ENCODE measurements around the gene AGAP9. TPM values are rescaled to one million over a fixed set of nuclear protein-coding genes. Genes with fewer than 3 reads are reported as not detected.

The AGAP9 gene
- total RNA-seq, 1 experiment from 2014 or later, result 8.6 TPM

DNA sequence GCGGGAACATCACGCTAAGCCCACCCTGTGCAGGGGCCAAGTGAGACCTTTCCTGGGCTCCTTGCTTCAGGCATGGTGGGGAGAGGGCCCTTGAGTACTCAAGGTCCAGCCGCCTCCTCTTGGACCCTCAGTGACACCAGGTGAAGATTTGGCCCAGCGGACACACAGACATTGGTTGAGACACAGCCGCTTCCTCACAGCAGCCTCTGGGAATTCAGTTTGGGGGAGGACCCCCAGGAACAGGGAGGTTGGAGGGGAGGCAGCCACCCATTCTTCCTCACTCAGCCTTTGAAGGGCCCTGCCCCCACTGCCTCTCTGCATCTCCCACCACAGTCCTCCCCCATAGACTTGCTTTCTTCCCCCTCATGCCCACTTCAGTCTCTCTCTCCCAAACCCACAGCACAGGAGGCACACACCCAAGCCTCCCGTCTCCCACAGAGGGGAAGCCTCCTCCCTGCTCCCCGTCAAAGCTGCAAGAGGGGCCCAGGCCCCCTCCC is 71.4 kb downstream of the AGAP9 start:
- Histone ChIP-seq H2BK120ac (ENCODE audit: low read depth, low read length, poor library complexity, severe bottlenecking) (no peak overlapping the region), H3K23me2 (ENCODE audit: insufficient read length, low read depth, low read length, poor library complexity, severe bottlenecking) (no peaks in the 10 kb centered on the region), H3K14ac (ENCODE audit: insufficient read depth, low read length) (no peak overlapping the region; the same call in 1 of the 2 replicates), H3K9me3 (ENCODE audit: control insufficient read depth, low read depth, low read length) (no peaks in the 10 kb centered on the region), H4K91ac (ENCODE audit: insufficient read length, low read depth, low read length) (no peak overlapping the region), H2AK5ac (ENCODE audit: insufficient read length, low read length) (no peak overlapping the region), H2BK12ac (ENCODE audit: insufficient read length, low read depth, low read length) (no peak overlapping the region), H4K20me1 (ENCODE audit: control insufficient read depth, insufficient read depth, insufficient read length) (no peaks in the 10 kb centered on the region), H3K56ac (ENCODE audit: insufficient read length, low read depth, low read length) (no peak overlapping the region), H3T11ph (ENCODE audit: low read length) (no peak overlapping the region), H2BK5ac (ENCODE audit: insufficient read length, low read length) (no peak overlapping the region), H3K4ac (ENCODE audit: low read depth, low read length) (no peak overlapping the region), H3K4me2 (ENCODE audit: insufficient read depth, insufficient read length, low read length) (no peak overlapping the region), H2BK20ac (ENCODE audit: low read depth, low read length, poor library complexity, severe bottlenecking) (no peak overlapping the region), H3K23ac (ENCODE audit: insufficient read length, low read depth, low read length) (no peak overlapping the region), H2BK15ac (ENCODE audit: low read depth, low read length) (no peak overlapping the region), H2AFZ (ENCODE audit: low read length) (no peak overlapping the region), H3K27me3 (ENCODE audit: insufficient read depth, low read length) (no peaks in the 10 kb centered on the region), H3K9ac (ENCODE audit: extremely low read depth, insufficient read length, low read length) (no peak overlapping the region), H3K79me1 (ENCODE audit: insufficient read depth, low read depth, low read length, poor library complexity, severe bottlenecking) (no peaks in the 10 kb centered on the region), H3K27ac (ENCODE audit: insufficient read length, low read depth, low read length) (no peak overlapping the region), H3K79me2 (ENCODE audit: insufficient read depth, low read length) (no peaks in the 10 kb centered on the region), H4K8ac (replicated peaks; ENCODE audit: insufficient read length, low read depth, low read length) (no peak overlapping the region), H4K5ac (ENCODE audit: insufficient read length, low read depth, low read length) (no peak overlapping the region), H3K4me1 (ENCODE audit: insufficient read depth, low read length) (no peaks in the 10 kb centered on the region), H3K18ac (ENCODE audit: insufficient read length, low read depth, low read length) (no peak overlapping the region)
- Mint-ChIP-seq H3K4me3 (no peak overlapping the region), H3K36me3 (ENCODE audit: insufficient read depth in 1 of 3, low read depth in 3 of 3) (no peaks in the 10 kb centered on the region; a peak in 1 of 7 replicates), H3K9me3 (peaks cover 0 to 2% of the 10 kb centered on the region in 2 experiments; a peak in 1 of 5 replicates), H3K27ac (peak overlapping the region in 1 of 3 experiments; percentile 65; a peak in 2 of 7 replicates), H3K4me1 (peaks cover 12 to 17% of the 10 kb centered on the region in 2 experiments), H3K27me3 (ENCODE audit: low read depth) (peaks cover 3% of the 10 kb centered on the region)
- DNase-seq, result peak; percentile 23
- no CpG with 5 or more reads among the region's 7 CpGs for WGBS (ENCODE audit: extremely low coverage, insufficient read length, low lambda C conversion rate)
- TF ChIP-seq, protein P1, sequence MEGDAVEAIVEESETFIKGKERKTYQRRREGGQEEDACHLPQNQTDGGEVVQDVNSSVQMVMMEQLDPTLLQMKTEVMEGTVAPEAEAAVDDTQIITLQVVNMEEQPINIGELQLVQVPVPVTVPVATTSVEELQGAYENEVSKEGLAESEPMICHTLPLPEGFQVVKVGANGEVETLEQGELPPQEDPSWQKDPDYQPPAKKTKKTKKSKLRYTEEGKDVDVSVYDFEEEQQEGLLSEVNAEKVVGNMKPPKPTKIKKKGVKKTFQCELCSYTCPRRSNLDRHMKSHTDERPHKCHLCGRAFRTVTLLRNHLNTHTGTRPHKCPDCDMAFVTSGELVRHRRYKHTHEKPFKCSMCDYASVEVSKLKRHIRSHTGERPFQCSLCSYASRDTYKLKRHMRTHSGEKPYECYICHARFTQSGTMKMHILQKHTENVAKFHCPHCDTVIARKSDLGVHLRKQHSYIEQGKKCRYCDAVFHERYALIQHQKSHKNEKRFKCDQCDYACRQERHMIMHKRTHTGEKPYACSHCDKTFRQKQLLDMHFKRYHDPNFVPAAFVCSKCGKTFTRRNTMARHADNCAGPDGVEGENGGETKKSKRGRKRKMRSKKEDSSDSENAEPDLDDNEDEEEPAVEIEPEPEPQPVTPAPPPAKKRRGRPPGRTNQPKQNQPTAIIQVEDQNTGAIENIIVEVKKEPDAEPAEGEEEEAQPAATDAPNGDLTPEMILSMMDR (conservative IDR thresholded peaks at IDR 0.05), result no peak

Other genes starting within 250 kb of the AGAP9 start
- gene GDF10, start 223.4 kb downstream of the AGAP9 start, total RNA-seq (2021), result 0.20 TPM in 1 of 2 replicates, not detected in the other
- not detected in 2 replicates for gene GDF2, start 201.2 kb downstream of the AGAP9 start, total RNA-seq (2021)
- gene RBP3, start 175.3 kb downstream of the AGAP9 start, total RNA-seq (2021), result not detected in 2 replicates
- 2.9 and 3.2 TPM in 2 replicates for gene ZNF488, start 139.3 kb downstream of the AGAP9 start, total RNA-seq (2021)
- 0.22 TPM in 2 replicates for gene ANXA8, start 39.5 kb downstream of the AGAP9 start, total RNA-seq (2021)
- gene FAM25G, start 31.9 kb downstream of the AGAP9 start, total RNA-seq (2021), result not detected in 2 replicates
- 0.24 TPM in 1 of 2 replicates, not detected in the other for gene SYT15B, start 240.0 kb upstream of the AGAP9 start, total RNA-seq (2021)

Measured in H9 (cell line).